ENCODE results near the gene CEP85L.

Gene CEP85L

DNA sequence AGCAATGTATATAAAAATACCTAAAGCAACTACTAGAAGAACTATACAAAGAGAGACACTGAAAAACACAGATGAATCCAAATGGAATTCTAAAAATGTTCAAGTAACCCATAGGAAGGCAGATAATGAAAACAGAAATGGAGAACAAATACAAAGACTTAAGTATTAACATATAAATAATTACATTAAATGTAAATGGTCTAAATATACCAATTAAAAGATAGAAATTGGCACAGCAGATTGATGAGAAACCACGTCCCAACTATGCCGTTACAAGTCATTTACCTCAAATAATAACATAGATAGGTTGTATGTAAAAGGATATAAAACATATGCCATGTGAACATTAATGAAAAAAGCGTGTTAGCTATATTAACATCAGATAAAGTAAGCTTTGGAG is 40.1 kb downstream of the CEP85L start:
- Histone ChIP-seq H3K27me3 (ENCODE audit: insufficient read depth, low read length) (no peaks in the 10 kb centered on the region), H3K4me3 (ENCODE audit: low read length) (no peak overlapping the region), H3K9me3 (ENCODE audit: insufficient read depth, low read depth, low read length) (no peaks in the 10 kb centered on the region), H3K9ac (ENCODE audit: low read depth, low read length) (no peak overlapping the region), H3K36me3 (ENCODE audit: insufficient read depth, low read depth, low read length) (no peaks in the 10 kb centered on the region), H3K4me1 (ENCODE audit: insufficient read depth, low read length) (no peaks in the 10 kb centered on the region), H3K27ac (ENCODE audit: low read length) (no peak overlapping the region)

DNA sequence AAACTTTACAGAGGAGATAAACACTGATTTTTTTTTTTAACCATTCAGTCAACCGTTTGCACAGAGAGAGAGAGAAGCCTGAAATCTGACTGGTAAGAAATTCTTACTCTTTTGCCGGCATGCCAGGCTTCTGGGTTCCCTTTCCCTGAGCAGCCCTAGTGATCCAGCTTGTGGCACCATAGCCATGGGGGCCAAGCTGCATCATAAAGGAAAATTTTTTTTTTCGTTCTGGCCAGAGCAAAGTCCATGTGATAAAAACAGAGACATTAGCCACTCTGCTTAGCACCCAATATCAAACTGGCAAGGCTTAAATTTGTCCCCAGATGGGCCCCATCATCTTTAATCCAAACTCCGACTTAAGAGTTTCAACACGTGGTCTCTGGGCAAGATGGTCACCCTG is 44.5 kb downstream of the CEP85L start:
- H3K27ac ChIP-seq (ENCODE audit: low read length): no peak overlapping the region
- no peaks in the 10 kb centered on the region for H3K4me1 ChIP-seq (ENCODE audit: insufficient read depth, low read length)
- no peaks in the 10 kb centered on the region for H3K36me3 ChIP-seq (ENCODE audit: insufficient read depth, low read depth, low read length)
- H3K27me3 ChIP-seq (ENCODE audit: insufficient read depth, low read length): no peaks in the 10 kb centered on the region
- H3K4me3 ChIP-seq (ENCODE audit: low read length): no peak overlapping the region
- peaks cover 16% of the 10 kb centered on the region; the same call in 1 of the 2 replicates for H3K9me3 ChIP-seq (ENCODE audit: insufficient read depth, low read depth, low read length)
- H3K9ac ChIP-seq (ENCODE audit: low read depth, low read length): no peak overlapping the region

DNA sequence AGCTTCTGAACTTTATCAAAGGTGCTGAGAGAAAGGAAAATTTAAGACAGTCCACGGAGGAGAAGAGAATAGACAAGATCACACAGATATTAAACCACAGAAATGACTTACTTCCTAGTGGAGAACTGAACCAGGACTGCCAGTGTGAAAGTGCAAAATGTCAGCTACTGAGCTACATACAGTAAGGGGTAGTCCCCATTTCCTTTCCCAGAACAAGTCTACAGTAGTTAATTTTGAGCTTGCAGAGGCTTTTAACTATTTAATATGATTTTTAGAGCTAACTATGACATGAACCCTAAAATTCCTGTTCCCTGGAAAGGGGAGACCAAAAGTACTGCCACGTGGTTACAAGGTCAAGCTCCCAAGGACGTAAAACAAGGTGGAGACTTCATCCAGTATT is 45.1 kb downstream of the CEP85L start:
- H3K27ac ChIP-seq (ENCODE audit: low read length): no peak overlapping the region
- no peaks in the 10 kb centered on the region for H3K36me3 ChIP-seq (ENCODE audit: insufficient read depth, low read depth, low read length)
- H3K27me3 ChIP-seq (ENCODE audit: insufficient read depth, low read length): no peaks in the 10 kb centered on the region
- no peak overlapping the region for H3K9ac ChIP-seq (ENCODE audit: low read depth, low read length)
- no peak overlapping the region for H3K4me3 ChIP-seq (ENCODE audit: low read length)
- H3K4me1 ChIP-seq (ENCODE audit: insufficient read depth, low read length): no peaks in the 10 kb centered on the region
- H3K9me3 ChIP-seq (ENCODE audit: insufficient read depth, low read depth, low read length): peaks cover 16% of the 10 kb centered on the region; the same call in 1 of the 2 replicates

DNA sequence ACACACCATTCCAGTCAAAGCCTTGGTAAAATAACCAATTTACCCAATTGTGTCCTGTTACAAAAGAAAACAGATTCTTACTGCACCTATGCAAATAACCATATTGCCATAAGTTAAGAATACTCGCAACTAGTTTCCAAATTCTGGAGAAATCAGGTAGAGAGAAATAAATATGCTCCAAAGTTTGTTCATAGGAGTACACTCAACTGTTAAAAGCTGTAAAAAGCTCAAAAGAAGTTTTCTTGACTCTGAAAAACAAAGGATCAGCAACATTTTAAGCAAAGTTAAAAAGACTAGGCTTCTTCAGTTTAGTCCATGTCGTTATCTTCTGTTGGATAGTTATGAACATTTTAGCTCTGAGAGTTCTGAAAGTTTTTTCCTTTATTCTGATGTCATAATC is 48.0 kb downstream of the CEP85L start:
- Histone ChIP-seq H3K4me3 (ENCODE audit: low read length) (no peak overlapping the region), H3K27me3 (ENCODE audit: insufficient read depth, low read length) (no peaks in the 10 kb centered on the region), H3K9me3 (ENCODE audit: insufficient read depth, low read depth, low read length) (peaks cover 16% of the 10 kb centered on the region; the same call in 1 of the 2 replicates), H3K36me3 (ENCODE audit: insufficient read depth, low read depth, low read length) (no peaks in the 10 kb centered on the region), H3K9ac (ENCODE audit: low read depth, low read length) (no peak overlapping the region), H3K27ac (ENCODE audit: low read length) (no peak overlapping the region), H3K4me1 (ENCODE audit: insufficient read depth, low read length) (no peaks in the 10 kb centered on the region)

DNA sequence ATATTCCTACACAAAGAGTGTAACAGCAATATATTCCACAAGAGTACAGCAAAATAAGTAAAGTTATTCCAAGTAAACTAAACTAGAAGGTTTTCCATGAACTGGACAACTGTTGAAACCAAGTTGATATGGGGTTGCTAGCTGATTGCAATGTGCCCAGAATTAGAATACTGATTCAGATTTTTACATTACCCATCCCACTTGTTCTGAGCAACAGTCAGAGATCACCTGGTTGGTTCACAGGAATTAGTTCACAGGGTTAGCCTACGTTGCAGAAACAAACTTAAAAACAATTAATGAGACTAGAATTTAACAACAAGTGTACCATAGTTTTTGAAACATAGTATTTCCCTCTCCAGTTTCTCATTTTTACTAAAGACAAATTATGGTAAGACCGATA is 49.1 kb downstream of the CEP85L start:
- H3K4me1 ChIP-seq (ENCODE audit: insufficient read depth, low read length): no peaks in the 10 kb centered on the region; the same call in 1 of the 2 replicates
- H3K36me3 ChIP-seq (ENCODE audit: insufficient read depth, low read depth, low read length): no peaks in the 10 kb centered on the region
- no peaks in the 10 kb centered on the region for H3K27me3 ChIP-seq (ENCODE audit: insufficient read depth, low read length)

DNA sequence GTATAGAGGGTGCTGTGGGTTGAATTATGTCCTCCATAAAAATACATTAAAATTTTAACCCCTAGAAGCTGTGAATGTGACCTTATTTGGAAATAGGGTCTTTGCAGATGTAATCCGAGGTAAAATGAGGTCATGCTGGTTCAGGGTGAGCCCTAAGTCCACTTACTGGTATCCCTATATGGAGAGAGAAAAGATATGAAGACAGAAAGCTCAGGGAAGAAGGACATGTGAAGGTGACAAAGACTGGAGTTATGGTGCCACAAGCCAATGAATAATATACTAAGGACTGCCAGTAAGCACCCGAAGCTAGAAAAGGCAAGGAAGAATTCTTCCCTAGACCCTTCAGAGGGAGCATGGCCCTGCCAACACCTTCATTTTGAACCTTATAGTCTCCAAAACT is 53.1 kb downstream of the CEP85L start:
- H3K4me3 ChIP-seq (ENCODE audit: low read length): no peak overlapping the region
- H3K9ac ChIP-seq (ENCODE audit: low read depth, low read length): no peak overlapping the region
- no peak overlapping the region for H3K27ac ChIP-seq (ENCODE audit: low read length)
- no peaks in the 10 kb centered on the region for H3K36me3 ChIP-seq (ENCODE audit: insufficient read depth, low read depth, low read length)
- H3K4me1 ChIP-seq (ENCODE audit: insufficient read depth, low read length): no peaks in the 10 kb centered on the region; the same call in 1 of the 2 replicates
- no peaks in the 10 kb centered on the region for H3K27me3 ChIP-seq (ENCODE audit: insufficient read depth, low read length)
- H3K9me3 ChIP-seq (ENCODE audit: insufficient read depth, low read depth, low read length): peaks cover 10% of the 10 kb centered on the region; the same call in 1 of the 2 replicates

More for the DNA sequence above, 49.1 kb downstream of the CEP85L start:
- H3K9ac ChIP-seq (ENCODE audit: low read depth, low read length): no peak overlapping the region
- H3K27ac ChIP-seq (ENCODE audit: low read length): no peak overlapping the region
- no peak overlapping the region for H3K4me3 ChIP-seq (ENCODE audit: low read length)
- peaks cover 16% of the 10 kb centered on the region; the same call in 1 of the 2 replicates for H3K9me3 ChIP-seq (ENCODE audit: insufficient read depth, low read depth, low read length)

DNA sequence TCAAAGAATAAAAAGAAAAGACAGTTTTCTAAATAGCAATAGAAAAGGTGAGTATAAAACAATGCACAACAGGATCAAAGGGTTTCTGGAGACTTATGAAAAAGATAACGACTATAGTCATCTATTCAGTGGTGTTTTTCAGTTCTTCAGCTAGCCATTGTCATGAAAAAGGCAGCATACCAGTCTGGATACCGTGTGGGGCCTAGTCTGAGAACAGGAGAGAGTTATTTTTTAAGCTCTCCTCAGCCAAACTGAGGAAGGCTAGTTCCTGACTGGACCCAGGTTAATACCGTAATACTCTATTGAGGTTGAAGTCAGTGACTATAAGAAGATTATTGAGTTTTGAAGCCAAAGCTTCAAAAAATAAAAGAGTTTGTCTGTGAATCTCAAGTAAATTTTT is 53.8 kb downstream of the CEP85L start:
- H3K4me3 ChIP-seq (ENCODE audit: low read length): no peak overlapping the region
- H3K27ac ChIP-seq (ENCODE audit: low read length): no peak overlapping the region
- H3K9ac ChIP-seq (ENCODE audit: low read depth, low read length): no peak overlapping the region
- H3K36me3 ChIP-seq (ENCODE audit: insufficient read depth, low read depth, low read length): no peaks in the 10 kb centered on the region
- no peaks in the 10 kb centered on the region; the same call in 1 of the 2 replicates for H3K4me1 ChIP-seq (ENCODE audit: insufficient read depth, low read length)
- no peaks in the 10 kb centered on the region for H3K27me3 ChIP-seq (ENCODE audit: insufficient read depth, low read length)
- peaks cover 4% of the 10 kb centered on the region; the same call in 1 of the 2 replicates for H3K9me3 ChIP-seq (ENCODE audit: insufficient read depth, low read depth, low read length)

DNA sequence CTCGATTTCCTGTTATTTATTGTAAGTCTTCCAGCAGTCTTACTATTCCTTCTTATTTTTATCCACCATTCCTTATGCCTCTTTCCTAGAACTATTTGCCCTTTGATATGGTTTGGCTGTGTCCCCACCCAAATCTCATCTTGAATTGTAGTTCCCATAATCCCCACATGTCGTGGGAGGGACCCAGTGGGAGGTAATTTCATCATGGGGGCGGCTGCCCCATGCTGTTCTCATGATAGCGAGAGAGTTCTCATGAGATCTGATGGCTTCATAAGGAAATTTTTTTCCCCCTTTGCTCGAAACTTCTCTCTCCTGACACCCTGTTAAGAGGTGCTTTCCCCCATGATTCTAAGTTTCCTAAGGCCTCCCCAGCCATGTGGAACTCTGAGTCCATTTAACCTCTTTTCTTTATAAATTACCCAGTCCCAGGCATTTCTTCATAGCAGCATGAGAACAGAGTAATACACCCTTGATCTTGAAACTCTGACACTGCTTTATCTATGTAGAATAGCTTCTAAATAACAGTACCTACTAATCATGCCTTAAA is 54.5 kb downstream of the CEP85L start:
- H3K4me1 ChIP-seq (ENCODE audit: insufficient read depth, low read length): no peaks in the 10 kb centered on the region; the same call in 1 of the 2 replicates
- H3K27me3 ChIP-seq (ENCODE audit: insufficient read depth, low read length): no peaks in the 10 kb centered on the region
- no peak overlapping the region for H3K4me3 ChIP-seq (ENCODE audit: low read length)
- H3K9ac ChIP-seq (ENCODE audit: low read depth, low read length): no peak overlapping the region
- H3K9me3 ChIP-seq (ENCODE audit: insufficient read depth, low read depth, low read length): no peaks in the 10 kb centered on the region
- no peak overlapping the region for H3K27ac ChIP-seq (ENCODE audit: low read length)
- H3K36me3 ChIP-seq (ENCODE audit: insufficient read depth, low read depth, low read length): no peaks in the 10 kb centered on the region

DNA sequence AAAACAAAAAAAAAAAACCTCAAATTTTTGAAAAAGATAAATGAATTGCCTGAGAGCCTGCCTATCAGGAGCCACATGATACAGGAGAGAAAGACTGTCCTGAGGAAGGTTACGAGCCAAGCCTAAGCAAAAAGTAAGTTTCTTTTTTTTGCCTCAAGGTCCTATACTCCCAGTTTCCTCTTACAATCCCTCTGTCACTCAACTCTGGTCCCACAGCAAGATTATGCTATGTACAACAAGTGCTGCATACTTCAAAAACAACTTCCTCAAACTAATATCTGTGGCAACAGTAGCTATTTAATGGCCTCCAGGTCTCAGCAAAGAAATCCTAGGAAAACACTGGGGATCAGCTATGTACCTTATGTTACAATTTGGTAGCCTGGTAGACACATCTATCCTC is 56.5 kb downstream of the CEP85L start:
- Histone ChIP-seq H3K9ac (ENCODE audit: low read depth, low read length) (no peak overlapping the region), H3K36me3 (ENCODE audit: insufficient read depth, low read depth, low read length) (no peaks in the 10 kb centered on the region), H3K27me3 (ENCODE audit: insufficient read depth, low read length) (no peaks in the 10 kb centered on the region), H3K27ac (ENCODE audit: low read length) (no peak overlapping the region), H3K4me3 (ENCODE audit: low read length) (no peak overlapping the region), H3K9me3 (ENCODE audit: insufficient read depth, low read depth, low read length) (no peaks in the 10 kb centered on the region), H3K4me1 (ENCODE audit: insufficient read depth, low read length) (peaks cover 6% of the 10 kb centered on the region)

DNA sequence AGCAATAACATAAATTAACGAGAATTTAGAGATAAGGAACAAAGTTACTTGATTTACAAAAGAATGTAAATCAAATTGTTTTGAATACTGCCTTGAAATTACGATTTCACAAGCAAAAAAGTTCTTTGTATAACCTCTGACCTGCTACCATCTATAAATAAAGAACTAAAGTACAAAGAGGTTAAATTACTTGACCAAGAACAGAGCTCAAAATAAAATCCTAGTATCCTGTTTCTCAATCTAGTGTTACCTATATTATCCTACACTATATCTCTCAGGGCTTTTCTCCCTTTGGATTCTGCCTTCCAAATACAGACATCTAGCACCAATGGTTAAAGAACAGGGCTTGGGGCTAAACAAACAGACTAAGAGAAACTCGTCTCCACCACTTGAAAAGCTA is 59.5 kb downstream of the CEP85L start:
- H3K27ac ChIP-seq (ENCODE audit: low read length): no peak overlapping the region
- H3K4me1 ChIP-seq (ENCODE audit: insufficient read depth, low read length): peaks cover 11% of the 10 kb centered on the region
- no peak overlapping the region for H3K4me3 ChIP-seq (ENCODE audit: low read length)
- no peak overlapping the region for H3K9ac ChIP-seq (ENCODE audit: low read depth, low read length)
- no peaks in the 10 kb centered on the region for H3K27me3 ChIP-seq (ENCODE audit: insufficient read depth, low read length)
- no peaks in the 10 kb centered on the region for H3K9me3 ChIP-seq (ENCODE audit: insufficient read depth, low read depth, low read length)
- no peaks in the 10 kb centered on the region for H3K36me3 ChIP-seq (ENCODE audit: insufficient read depth, low read depth, low read length)

DNA sequence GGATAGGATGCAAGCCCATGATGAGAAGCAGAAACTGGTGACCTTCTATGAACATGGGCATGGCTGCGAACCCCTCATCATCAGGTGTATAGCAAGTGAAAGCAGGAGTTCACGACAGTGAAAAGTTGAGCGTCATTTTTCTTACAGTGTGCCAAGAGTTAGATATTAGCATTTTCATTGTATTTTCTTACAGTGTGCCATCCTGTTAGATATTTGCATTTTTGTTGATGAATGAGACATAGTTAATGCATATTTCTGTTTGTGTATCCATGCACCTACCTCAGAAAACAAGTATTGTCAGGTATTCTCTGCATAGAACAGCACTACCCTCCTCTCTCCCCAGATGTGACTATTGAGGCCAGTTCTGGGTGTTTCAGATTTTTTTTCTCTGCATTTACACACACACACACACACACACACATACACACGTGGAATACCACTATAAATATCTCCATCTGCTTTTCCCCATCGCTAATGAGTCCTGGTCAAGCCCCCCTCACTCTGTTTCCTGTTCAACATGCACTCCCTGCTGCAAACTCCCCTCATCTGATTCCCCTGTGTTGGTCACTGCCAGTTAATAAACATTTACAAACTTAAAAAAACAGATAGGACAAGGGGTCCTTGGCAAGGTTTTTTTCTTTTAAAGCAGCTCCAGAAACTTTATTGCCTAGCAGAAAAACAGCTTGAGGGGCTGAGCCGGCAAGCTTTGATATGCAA is 61.6 kb downstream of the CEP85L start:
- H3K4me3 ChIP-seq (ENCODE audit: low read length): no peak overlapping the region
- H3K9me3 ChIP-seq (ENCODE audit: insufficient read depth, low read depth, low read length): no peaks in the 10 kb centered on the region
- no peaks in the 10 kb centered on the region for H3K27me3 ChIP-seq (ENCODE audit: insufficient read depth, low read length)
- H3K36me3 ChIP-seq (ENCODE audit: insufficient read depth, low read depth, low read length): no peaks in the 10 kb centered on the region
- H3K9ac ChIP-seq (ENCODE audit: low read depth, low read length): no peak overlapping the region
- peaks cover 11% of the 10 kb centered on the region for H3K4me1 ChIP-seq (ENCODE audit: insufficient read depth, low read length)
- H3K27ac ChIP-seq (ENCODE audit: low read length): no peak overlapping the region

DNA sequence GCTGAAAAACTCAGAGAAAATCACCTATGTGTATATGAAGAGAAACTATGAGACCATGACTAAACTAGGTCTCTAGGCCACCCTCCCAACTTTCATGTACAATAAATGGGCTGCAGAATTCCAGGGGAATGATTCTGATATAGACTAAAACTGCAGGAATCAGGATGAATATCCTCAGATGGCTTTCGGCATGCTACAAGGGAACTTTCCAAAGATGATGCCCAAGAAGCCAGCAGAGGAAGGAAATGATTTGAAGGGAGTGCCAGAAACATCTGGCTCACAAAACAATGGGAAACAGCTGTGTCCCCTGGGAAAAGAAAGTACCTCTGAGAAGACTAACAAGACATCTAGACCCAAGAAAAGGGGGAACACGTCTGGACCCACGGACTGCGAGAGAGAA is 62.2 kb downstream of the CEP85L start:
- Histone ChIP-seq H3K4me1 (ENCODE audit: insufficient read depth, low read length) (peaks cover 11% of the 10 kb centered on the region), H3K27ac (ENCODE audit: low read length) (no peak overlapping the region), H3K9ac (ENCODE audit: low read depth, low read length) (no peak overlapping the region), H3K36me3 (ENCODE audit: insufficient read depth, low read depth, low read length) (no peaks in the 10 kb centered on the region), H3K27me3 (ENCODE audit: insufficient read depth, low read length) (no peaks in the 10 kb centered on the region), H3K4me3 (ENCODE audit: low read length) (no peak overlapping the region), H3K9me3 (ENCODE audit: insufficient read depth, low read depth, low read length) (no peaks in the 10 kb centered on the region)

Measured in iPS-20b (cell line).